NCI-H146 treated with DMSO at 0.1 percent for 48 hours (cell line): ENCODE data around the gene CD72.
"Not testable (repeated sequence)": the region's sequence is repeated elsewhere in the genome, so short reads cannot be mapped to it uniquely, and the experiment has no call there.

Experiments used
- DNase-seq: peaks from one replicate; lab custom pipeline; 2025; ENCODE audit not compliant: unreplicated experiment; lab: John Stamatoyannopoulos, UW

CD72 gene

GRCh38 chr9:35649431-35650340 is 31.5 kb upstream of the CD72 start:
- no peak for DNase-seq

- DNase-seq: peak; percentile 90
Observed at GRCh38 chr9:35646533-35647265, 28.5 kb upstream of the CD72 start.

- peak; percentile 71 for DNase-seq
Observed at GRCh38 chr9:35646153-35646532, 27.9 kb upstream of the CD72 start.

- not testable (repeated sequence) for DNase-seq
Observed at GRCh38 chr9:35645736-35646135, 27.5 kb upstream of the CD72 start.

- no peak for DNase-seq
Observed at GRCh38 chr9:35643046-35643445, 24.8 kb upstream of the CD72 start.

- not testable (repeated sequence) for DNase-seq
Observed at GRCh38 chr9:35641478-35641877, 23.3 kb upstream of the CD72 start.

GRCh38 chr9:35640431-35640830 is 22.2 kb upstream of the CD72 start:
- not testable (repeated sequence) for DNase-seq

- DNase-seq: no peak
Observed at GRCh38 chr9:35639631-35640030, 21.4 kb upstream of the CD72 start.

GRCh38 chr9:35639225-35639624 is 21.0 kb upstream of the CD72 start:
- not testable (repeated sequence) for DNase-seq

GRCh38 chr9:35638751-35639150 is 20.5 kb upstream of the CD72 start:
- DNase-seq: not testable (repeated sequence)

- DNase-seq: not testable (repeated sequence)
Observed at GRCh38 chr9:35637427-35637955, 19.3 kb upstream of the CD72 start.

GRCh38 chr9:35636877-35637246 is 18.6 kb upstream of the CD72 start:
- not testable (repeated sequence) for DNase-seq

GRCh38 chr9:35636135-35636876 is 18.1 kb upstream of the CD72 start:
- no peak for DNase-seq

GRCh38 chr9:35635730-35636129 is 17.5 kb upstream of the CD72 start:
- DNase-seq: no peak

GRCh38 chr9:35629597-35629996 is 11.4 kb upstream of the CD72 start:
- no peak for DNase-seq

GRCh38 chr9:35628389-35628991 is 10.3 kb upstream of the CD72 start:
- no peak for DNase-seq

- no peak for DNase-seq
Observed at GRCh38 chr9:35627575-35627974, 9.4 kb upstream of the CD72 start.

- DNase-seq: no peak
Observed at GRCh38 chr9:35619800-35620158, 1.6 kb upstream of the CD72 start.

- DNase-seq: no peak
Observed at GRCh38 chr9:35618854-35619799, 914 bp upstream of the CD72 start.

- no peak for DNase-seq
Observed at GRCh38 chr9:35617548-35617947, 665 bp downstream of the CD72 start.
